Right ventricle myocardium inferior (tissue), 1 donor: Measurements from ENCODE around the gene POLR1G. TPM values are rescaled to one million over a fixed set of nuclear protein-coding genes. Genes with fewer than 3 reads are reported as not detected.

Experiments
- ATAC-seq: fragments of 200-7000 bp; cut with Tn5 transposase; one replicate; pipeline ENCODE4 v1.9.1; 2020; ENCODE audit warnings: mild to moderate bottlenecking, moderate library complexity
- DNase-seq: peaks from one replicate; pipeline ENCODE4 v3.0.0; 2021; ENCODE audit errors: missing footprints
- intact Hi-C: fragments of 100-400 bp; cut with DNase I; formaldehyde crosslinking; loops from one replicate; pipeline ENCODE4 v1.11.0; 2022
- total RNA-seq: library from RNA; stranded (reverse); fragmentation: NEBNext Ultra II Directional; extraction: Animal tissue kit (Norgen Biotek cat#: 25700); gene quantifications from one replicate; pipeline ENCODE4 v1.2.1, GENCODE V29; 2021
- donor health status: DM: no; HTN: yes; CAD: no; lungs with severe emphysema.

The POLR1G gene
- total RNA-seq, 1 donor from 2014 or later: 8.5 TPM

- peak; percentile 71 for ATAC-seq
- DNase-seq: peak; percentile 94
- intact Hi-C loops: loop anchor here (1.0 kb wide), 1 partner anchor 39 kb away; no protein-coding TSS in a partner anchor
Observed at GRCh38 chr19:45439569-45440258, 33.3 kb downstream of the POLR1G start.

DNA sequence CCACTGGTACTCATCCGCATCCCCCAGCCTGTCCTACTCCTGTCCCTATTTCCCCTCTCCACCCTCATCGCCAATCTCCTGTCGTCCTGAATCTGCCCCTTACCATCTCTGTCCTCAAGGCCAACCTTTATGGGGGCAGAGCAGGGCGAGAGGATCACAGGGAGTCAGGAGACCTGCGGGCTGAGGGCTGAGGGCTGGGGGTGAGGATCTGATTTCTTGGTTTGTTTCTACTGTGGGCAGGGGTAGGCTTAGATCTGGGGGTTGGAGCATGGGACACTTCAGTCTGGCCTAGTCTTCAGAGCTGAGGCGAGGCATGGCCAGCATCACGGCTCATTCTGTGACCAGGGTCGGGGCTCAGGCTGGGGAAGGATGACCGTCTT lies 33.8 kb downstream of the POLR1G start:
- DNase-seq (no peak), ATAC-seq (no peak)
- intact Hi-C loops: no loop called here

GRCh38 chr19:45440873-45441654 lies 34.6 kb downstream of the POLR1G start:
- intact Hi-C loops: no loop called here
- DNase-seq (no peak), ATAC-seq (no peak)

GRCh38 chr19:45442408-45442777 lies 35.9 kb downstream of the POLR1G start:
- DNase-seq: no peak
- ATAC-seq: no peak
- intact Hi-C loops: loop anchor here (2.0 kb wide), 1 partner anchor 26 kb away; no protein-coding TSS in a partner anchor

DNA sequence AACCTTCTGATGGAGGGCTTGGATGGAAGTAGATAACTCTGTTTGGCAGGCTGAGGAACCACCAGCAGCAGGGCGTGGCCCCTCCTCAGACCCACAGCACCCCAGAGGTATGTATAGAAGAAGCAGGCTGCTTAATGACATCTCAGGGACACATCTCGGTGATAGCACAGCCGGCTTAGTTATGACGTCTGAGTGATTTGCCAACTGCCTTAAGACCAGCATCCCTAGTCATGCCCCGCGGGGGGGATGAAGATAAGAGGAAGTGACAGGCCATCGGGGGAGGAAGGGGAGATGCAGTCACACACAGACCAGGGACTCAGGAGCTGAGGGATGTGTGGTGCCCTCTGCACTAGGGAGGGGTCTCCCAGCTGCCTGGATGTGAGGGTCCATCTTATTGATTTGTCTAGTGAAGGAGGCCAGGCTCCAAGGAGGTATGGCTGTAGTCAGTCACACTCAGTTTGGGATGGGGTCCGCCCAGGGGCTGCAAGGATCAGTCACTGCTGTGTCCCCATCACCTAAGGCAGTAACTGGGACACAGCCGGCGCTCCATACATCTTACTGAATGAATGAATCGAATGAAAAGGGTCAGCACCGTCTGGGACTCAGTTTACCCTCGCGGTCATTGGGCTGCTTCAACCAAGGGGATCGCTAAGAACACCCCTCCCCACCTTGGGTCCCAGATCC lies 36.5 kb downstream of the POLR1G start:
- DNase-seq (peak; percentile 88), ATAC-seq (no peak)
- intact Hi-C loops: loop anchor here (1.0 to 2.0 kb wide), 2 partner anchors 26 to 35 kb away; no protein-coding TSS in a partner anchor

- peak; percentile 97 for DNase-seq
- ATAC-seq: peak; percentile 80
- intact Hi-C loops: loop anchor here (1.0 to 2.0 kb wide), 2 partner anchors 25 to 35 kb away; no protein-coding TSS in a partner anchor
Observed at GRCh38 chr19:45443462-45444317, 37.2 kb downstream of the POLR1G start.

GRCh38 chr19:45444318-45445041 lies 38.0 kb downstream of the POLR1G start:
- ATAC-seq (peak; percentile 82), DNase-seq (peak; percentile 98)
- intact Hi-C loops: no loop called here

DNA sequence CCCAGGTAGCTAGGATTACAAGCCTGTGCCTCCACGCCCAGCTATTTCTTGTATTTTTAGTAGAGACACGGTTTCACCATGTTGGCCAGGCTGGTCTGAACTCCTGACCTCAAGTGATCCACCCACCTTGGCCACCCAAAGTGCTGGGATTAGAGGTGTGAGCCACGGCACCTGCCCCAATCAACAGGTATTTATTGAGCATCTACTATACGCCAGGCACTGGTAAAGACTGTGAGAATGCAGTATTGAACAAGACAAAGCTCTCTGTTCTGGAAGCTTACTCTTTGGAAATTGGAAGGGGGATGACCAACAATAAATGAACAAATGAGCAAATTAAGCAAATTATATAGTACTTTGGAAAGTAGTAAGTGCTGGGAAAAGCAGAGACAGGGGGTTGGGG lies 38.7 kb downstream of the POLR1G start:
- intact Hi-C loops: no loop called here
- no peak for ATAC-seq
- no peak for DNase-seq

GRCh38 chr19:45446295-45446694 lies 39.9 kb downstream of the POLR1G start:
- intact Hi-C loops: no loop called here
- no peak for ATAC-seq
- no peak for DNase-seq

GRCh38 chr19:45446944-45447343 lies 40.5 kb downstream of the POLR1G start:
- ATAC-seq: no peak
- intact Hi-C loops: no loop called here
- DNase-seq: no peak

DNA sequence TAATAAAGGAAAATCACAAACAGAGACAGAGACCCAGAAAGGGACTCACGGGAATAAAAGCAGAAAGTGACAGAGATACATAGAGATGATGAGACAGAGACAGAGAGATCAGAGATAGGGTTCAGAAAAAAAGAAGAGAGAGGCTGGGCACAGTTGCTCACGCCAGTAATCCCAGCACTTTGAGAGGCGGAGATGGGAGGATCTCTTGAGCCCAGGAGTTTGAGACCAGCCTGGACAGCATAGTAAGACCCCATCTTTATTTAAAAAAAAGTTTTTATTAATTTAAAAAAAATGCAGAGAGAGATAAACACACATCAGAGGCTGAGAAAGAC lies 41.9 kb downstream of the POLR1G start:
- ATAC-seq: no peak

GRCh38 chr19:45448887-45449299 lies 42.4 kb downstream of the POLR1G start:
- ATAC-seq: no peak
- no peak for DNase-seq
- intact Hi-C loops: no loop called here

More for the DNA sequence above, 41.9 kb downstream of the POLR1G start:
- DNase-seq: no peak
- intact Hi-C loops: no loop called here

GRCh38 chr19:45450012-45450333 lies 43.5 kb downstream of the POLR1G start:
- DNase-seq: no peak
- ATAC-seq: no peak
- intact Hi-C loops: no loop called here

GRCh38 chr19:45451131-45451849 lies 44.8 kb downstream of the POLR1G start:
- intact Hi-C loops: no loop called here
- DNase-seq (no peak), ATAC-seq (peak; percentile 4)

DNA sequence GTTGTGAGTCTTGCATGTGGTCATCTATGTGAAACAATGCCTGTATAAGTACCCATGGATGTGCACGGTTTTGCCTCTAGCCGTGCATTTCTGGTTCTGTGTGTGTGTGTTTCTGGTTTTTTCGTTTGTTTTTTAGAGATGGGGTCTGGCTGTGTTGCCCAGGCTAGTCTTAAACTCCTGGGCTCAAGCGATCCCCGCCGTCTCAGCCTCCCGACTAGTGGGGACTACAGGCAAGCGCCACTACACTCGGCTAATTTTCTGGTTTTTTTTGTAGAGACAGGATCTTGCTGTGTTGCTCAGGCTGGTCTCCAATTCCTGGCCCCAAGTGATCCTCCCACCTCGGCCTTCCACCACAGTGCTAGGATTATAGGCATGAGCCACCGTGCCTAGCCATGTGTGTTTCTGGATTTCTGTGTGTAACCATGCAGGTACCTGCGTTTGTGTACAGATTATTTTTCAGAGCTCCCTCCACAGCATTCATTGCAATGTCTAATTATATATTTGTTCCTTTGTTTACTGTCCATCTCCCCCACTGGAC lies 45.5 kb downstream of the POLR1G start:
- intact Hi-C loops: no loop called here
- ATAC-seq (no peak), DNase-seq (no peak)

DNA sequence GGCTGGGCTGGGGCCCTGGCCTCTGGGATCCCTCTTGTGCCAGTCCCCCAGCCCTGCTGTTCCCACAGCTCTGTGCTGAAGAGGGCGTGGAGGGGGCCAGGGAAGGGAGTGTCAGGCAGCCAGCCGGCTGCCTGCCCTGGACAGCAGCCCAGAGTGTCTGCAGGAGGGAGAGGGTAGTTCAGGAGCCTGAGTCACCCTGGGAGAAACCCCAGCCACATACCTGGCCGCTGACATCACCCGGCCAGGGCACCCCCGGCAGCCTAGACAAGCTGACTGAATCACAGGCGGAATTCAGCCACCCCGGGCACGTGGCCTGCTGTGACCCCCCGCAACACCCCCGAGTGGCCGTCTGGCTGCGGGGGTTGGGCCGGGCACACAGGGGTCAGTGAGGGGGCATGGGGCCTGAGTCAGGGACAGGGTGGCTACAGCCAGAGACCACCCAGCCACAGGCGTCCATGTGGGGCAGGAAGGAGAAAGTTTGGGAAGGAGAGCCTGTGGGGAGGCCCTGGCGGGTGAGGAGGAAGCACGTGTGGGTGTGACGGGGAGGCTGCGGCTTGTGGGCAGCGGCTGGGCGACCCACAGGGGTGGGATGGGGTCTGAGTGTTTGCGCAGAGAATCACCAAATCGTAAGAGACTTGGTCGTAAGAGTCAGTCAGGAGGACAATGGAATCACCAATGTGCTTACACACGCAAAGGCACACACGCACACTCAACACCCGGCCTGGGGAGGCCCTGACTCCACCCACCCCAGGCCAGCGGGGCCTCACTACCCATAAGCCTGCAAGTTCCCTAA lies 49.5 kb downstream of the POLR1G start:
- intact Hi-C loops: no loop called here
- ATAC-seq: peak; percentile 88

DNA sequence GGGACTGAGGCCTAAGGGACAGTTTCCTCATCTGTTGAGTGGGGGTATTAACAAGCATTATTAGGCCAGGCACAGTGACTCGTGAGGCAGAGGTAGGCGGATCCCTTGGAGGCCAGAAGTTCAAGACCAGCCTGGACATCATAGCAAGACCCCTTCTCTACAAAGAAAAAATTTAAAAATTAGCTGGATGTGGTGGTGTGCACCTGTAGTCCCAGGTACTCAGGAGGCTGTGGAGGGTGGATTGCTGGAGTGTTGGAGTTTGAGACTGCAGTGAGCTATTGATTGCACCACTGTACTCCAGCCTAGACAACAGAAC lies 50.0 kb downstream of the POLR1G start:
- ATAC-seq (no peak), DNase-seq (no peak)
- intact Hi-C loops: no loop called here

More for the DNA sequence above, 49.5 kb downstream of the POLR1G start:
- peak; percentile 89 for DNase-seq
